CD4-positive, alpha-beta T cell treated with Interleukin-2 at 100 ng/mL for 4 hours (primary cell): ENCODE measurements around the gene ADH1C.
"Not testable (repeated sequence)": the region's sequence is repeated elsewhere in the genome, so short reads cannot be mapped to it uniquely, and the experiment has no call there.

Experiments
- DNase-seq: peaks from one replicate; pipeline ENCODE4 v3.0.0-alpha.2; 2020; ENCODE audit warnings: low spot score

The ADH1C gene

GRCh38 chr4:99352602-99353537, at the start of gene ADH1C:
TSS of gene ADH1C (minus strand) at chr4:99352746. CDS start at chr4:99352675, 71 bp downstream.
- no peak for DNase-seq

- DNase-seq = no peak
Measured at GRCh38 chr4:99400831-99401230, 48.3 kb upstream of the ADH1C start.

- no peak for DNase-seq
Measured at GRCh38 chr4:99399017-99399416, 46.5 kb upstream of the ADH1C start.

GRCh38 chr4:99395595-99396364, 43.2 kb upstream of the ADH1C start:
- no peak for DNase-seq

- no peak for DNase-seq
Measured at GRCh38 chr4:99394896-99395295, 42.4 kb upstream of the ADH1C start.

GRCh38 chr4:99390055-99390454, 37.5 kb upstream of the ADH1C start:
- DNase-seq = no peak

- DNase-seq = no peak
Measured at GRCh38 chr4:99389606-99390005, 37.1 kb upstream of the ADH1C start.

- DNase-seq = no peak
Measured at GRCh38 chr4:99383833-99384392, 31.4 kb upstream of the ADH1C start.

- no peak for DNase-seq
Measured at GRCh38 chr4:99383399-99383798, 30.9 kb upstream of the ADH1C start.

GRCh38 chr4:99382745-99383360, 30.3 kb upstream of the ADH1C start:
- DNase-seq = no peak

GRCh38 chr4:99381588-99382175, 29.1 kb upstream of the ADH1C start:
- DNase-seq = no peak

- no peak for DNase-seq
Measured at GRCh38 chr4:99379571-99379970, 27.0 kb upstream of the ADH1C start.

GRCh38 chr4:99378876-99379275, 26.3 kb upstream of the ADH1C start:
- DNase-seq = no peak

- DNase-seq = not testable (repeated sequence)
Measured at GRCh38 chr4:99377341-99377740, 24.8 kb upstream of the ADH1C start.

- DNase-seq = not testable (repeated sequence)
Measured at GRCh38 chr4:99372464-99372863, 19.9 kb upstream of the ADH1C start.

GRCh38 chr4:99367817-99368216, 15.3 kb upstream of the ADH1C start:
- DNase-seq = not testable (repeated sequence)

GRCh38 chr4:99366491-99366890, 13.9 kb upstream of the ADH1C start:
- no peak for DNase-seq

GRCh38 chr4:99362768-99363167, 10.2 kb upstream of the ADH1C start:
- DNase-seq = no peak

GRCh38 chr4:99361899-99362275, 9.3 kb upstream of the ADH1C start:
- DNase-seq = no peak

GRCh38 chr4:99361268-99361898, 8.8 kb upstream of the ADH1C start:
- DNase-seq = no peak

GRCh38 chr4:99359480-99360204, 7.1 kb upstream of the ADH1C start:
- DNase-seq = no peak
